GM19240 (cell line): Measurements from ENCODE around the gene RABGEF1.
"Not testable (repeated sequence)": the region's sequence is repeated elsewhere in the genome, so short reads cannot be mapped to it uniquely, and the experiment has no call there.

ENCODE experiments used
- DNase-seq: peaks from one replicate; pipeline ENCODE4 v3.0.0; 2011; ENCODE audit warnings: low spot score; ENCODE audit not compliant: insufficient read length

The RABGEF1 gene

DNA sequence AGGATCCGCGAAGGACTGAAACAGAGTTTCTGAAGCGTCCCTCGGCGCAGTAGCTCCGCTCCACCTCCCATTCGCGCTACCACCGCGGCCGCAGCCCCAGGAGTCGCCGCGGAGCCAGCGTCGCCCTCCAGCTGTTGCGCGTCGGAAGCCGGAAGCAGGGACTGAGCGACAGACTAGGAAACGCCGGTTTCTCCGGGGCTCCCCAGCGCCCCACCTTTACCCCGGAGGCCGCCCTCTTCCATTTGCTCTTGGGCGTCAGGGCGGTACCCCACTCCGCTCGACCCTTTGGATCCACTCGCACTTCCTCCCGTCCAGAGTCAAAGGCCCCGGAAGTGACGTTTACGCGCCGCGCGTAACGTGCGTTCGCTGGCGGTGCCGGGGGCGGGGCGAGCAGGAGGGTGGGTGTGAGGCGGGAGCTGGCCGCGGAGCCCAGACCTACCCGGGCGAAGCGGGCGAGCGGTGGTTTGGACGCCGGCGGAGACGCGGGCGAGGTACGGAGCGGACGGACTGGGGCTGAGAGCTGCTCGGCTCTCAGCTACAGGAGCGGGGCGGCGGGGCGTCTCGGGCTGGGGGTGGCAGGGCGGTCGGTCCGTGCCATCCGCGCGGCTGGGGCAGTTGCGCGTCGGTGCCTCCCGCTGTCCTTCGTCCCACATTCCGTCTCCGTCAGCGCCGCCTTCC, at the start of gene RABGEF1:
Gene RABGEF1, plus strand, starts transcription at position 432 of the 678 bp plus-strand sequence. CDS start 31,167 bp downstream, outside the sequence.
- DNase-seq = peak; percentile 87

DNA sequence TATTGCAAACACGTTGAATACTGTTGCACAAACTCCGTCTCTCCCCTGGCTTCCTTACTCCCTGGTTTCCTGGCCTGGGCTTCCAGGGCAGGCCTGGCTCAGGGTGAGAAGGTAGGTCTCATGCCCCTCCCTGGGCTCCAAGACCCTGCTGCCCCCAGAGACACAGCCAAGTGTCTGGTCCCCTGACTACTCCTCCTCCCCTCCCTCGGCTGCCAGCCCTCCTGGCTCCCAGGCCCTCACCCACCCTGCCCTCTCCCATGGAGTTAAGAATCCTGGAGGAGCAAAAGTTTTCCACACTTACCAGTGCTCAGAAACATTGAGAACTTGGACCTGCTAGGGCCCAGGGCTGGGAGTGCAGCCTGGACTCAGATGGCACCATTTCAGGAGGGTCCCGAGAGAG, 47.2 kb upstream of the RABGEF1 start:
- no peak for DNase-seq

DNA sequence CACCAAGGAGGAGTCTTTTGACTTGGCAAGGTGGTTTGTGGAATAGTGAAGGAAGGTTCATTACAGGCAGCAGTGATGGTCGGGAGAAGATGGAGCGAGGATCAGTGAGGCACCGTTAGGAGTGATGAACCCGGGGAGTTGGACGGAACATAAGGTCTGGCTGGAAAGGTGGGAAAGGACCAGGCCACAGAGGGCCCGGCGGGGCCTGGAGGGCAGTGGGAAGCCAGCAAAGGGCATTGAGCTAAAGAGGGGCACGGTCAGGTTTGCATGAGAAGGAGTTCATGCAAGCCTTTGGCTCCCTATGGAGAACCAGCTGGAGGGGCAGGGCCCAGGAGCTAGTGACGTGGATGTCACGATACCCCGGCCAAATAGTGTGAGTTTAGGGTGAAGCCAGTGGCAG, 46.2 kb upstream of the RABGEF1 start:
- DNase-seq = no peak

DNA sequence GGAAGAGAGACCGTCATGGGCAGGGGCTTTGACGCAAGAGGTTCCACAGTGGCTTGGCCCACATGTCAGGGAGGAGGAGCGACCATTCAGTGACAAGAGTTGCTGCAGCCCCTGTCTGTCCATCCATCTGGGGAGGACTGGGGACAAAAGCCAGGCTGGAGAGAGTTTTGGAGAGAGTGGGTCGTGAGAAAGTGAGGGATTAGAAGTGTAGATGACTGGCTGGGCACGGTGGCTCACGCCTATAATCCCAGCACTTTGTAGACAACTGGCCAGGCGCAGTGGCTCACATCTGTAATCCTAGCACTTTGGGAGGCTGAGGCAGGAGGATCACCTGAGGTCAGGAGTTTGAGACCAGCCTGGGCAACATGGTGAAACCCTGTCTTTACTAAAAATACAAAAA, 45.1 kb upstream of the RABGEF1 start:
- not testable (repeated sequence) for DNase-seq

DNA sequence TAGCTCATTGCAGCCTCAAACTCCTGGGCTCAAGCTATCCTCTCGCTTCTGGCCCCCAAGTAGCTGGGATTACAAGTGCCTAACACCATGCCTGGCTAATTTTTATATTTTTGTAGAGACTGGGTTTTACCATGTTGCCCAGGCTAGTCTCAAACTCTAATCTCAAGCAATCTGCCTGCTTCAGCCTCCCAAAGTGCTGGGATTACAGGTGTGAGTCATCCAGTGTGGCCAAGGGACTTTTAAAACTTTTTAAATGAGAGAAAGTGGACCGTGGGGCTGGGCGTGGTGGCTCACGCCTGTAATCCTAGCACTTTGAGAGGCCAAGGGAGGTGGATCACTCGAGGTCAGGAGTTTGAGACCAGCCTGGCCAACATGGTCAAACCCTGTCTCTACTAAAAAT, 44.4 kb upstream of the RABGEF1 start:
- DNase-seq = not testable (repeated sequence)

DNA sequence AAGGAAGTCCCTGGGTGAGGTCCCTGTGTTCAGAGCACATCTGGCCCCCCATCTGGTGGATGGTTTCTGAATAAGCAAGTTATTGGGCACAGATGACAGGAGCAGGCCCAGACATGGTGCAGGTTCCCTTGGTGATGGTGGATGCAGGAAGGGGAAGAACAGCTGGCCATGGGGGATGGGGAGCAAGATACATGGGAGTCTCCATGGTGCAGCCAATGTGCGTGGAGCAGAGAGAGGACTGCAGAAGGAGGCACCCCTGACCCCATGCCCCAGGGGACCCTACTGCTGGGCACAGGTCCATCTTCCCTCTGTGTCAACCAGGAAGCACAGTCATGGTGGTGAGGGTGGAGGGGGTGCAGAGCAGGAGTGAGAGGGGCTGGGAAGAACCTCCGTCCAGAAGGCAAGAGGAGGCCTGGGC, 43.8 kb upstream of the RABGEF1 start:
- no peak for DNase-seq

DNA sequence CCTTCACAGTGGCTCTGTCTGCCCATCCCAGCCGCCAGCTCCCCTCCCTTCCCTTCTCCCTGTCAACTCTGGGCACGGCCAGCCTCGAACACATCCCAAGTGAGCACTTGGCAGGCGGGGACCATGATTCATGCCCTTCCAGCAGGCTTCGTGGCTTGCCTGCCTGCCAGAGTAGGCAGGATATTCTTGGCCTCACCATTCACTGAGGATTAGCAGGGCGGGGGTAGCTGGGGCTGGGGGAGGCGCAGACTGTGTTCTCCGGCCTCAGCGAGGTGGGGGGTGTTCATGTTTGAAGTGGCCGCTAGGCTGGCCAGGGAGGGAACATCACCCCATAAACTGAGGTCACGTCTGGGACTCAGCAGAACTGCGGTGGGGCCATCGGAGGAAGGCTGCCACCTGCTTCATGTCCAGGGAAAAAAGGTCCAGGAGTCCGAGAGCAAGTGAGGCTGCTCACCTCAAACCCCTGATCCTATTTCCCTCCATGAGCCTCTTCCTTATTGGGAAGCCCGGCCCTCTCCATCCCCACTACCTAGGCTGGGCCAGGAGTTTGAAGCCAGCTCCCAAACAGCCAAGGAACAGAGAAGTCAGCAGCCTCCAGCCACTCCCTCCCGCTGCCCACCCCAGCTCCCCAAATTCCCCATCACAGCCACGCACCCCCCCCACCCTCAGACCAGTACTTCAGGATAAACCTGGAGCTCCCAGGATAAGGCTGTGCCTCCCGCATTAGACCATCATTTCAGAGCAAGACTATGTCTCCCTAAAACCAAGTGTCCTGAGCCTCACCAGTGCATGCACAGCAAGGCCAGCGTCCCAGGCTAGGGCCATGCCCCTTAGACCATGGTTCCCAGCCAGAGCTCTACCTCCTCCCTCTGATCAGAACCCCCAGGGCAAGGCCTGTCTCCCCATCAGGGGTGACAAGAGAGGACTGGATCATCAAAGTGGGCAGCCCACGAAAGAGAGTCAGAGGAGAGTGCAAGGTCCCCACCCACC, 42.8 kb upstream of the RABGEF1 start:
- DNase-seq = no peak

DNA sequence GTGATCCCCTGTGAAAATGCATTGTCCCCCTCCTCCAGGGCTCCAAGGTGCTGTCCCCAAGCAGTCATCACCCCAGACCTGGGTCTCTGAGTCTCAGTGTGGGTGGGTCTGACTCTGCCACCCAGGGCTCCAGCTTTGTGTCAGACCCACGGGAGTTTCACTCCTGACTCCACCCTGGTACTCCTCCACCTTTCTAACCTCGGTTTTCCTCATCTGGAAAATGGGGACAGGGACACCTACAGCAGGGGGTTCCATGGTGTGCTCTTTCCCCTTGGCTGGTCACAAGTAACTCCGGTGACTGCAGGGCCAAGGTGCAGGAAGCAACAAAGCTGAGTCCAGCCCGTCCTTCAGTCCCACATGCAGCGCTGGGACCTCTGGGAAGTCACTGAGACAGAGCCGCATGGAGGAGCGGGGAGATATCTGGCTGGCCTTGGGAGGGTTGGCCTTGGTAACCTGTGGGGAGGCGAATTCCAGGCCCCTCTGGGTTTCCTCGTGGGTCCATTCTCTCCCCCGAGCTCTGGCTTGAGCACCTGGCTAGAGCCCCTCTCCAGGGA, 41.8 kb upstream of the RABGEF1 start:
- no peak for DNase-seq

DNA sequence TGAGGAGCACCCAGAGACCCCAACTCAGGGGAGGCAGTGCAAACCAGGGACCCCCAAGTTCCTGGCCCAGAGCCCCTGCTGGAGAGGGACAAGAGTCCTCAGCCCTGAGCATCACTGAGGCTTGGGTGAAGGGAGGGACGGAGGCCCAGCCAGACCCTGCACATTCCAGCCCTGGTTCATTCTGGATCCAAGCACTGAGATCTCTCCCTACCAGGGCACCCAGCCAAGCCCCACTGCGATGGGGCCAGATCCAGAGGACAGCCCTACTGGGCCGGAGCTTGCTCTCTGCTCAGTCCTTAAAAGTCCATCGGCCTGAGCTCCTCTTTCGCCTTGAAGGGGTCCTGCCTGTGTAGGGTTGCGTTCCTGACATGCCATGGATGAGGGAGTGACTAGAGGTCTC, 40.5 kb upstream of the RABGEF1 start:
- no peak for DNase-seq

DNA sequence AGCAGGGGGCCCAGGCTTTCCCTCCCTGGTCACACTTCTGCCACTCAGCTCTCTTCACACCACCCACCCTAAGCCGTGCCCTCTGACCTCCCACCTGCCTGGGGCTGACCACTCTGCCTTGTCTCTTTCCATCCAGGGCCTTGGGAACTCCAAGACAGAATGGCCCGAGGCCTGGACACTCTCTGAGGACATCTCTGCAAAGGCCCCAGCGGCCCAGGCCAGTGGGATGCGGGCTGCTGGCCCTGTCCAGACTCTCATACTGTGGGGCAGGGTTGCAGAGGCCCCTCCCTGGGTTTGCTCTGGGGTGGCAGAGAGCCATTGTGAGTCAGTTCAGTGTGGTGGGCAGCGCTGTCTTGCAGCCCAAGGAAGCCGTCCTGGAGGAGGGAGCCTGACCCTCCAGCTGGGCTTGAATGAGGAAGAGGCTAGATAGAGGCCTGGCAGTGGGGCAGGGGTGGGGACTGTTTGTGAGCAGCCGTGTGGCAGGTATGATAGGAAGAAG, 39.9 kb upstream of the RABGEF1 start:
- no peak for DNase-seq

DNA sequence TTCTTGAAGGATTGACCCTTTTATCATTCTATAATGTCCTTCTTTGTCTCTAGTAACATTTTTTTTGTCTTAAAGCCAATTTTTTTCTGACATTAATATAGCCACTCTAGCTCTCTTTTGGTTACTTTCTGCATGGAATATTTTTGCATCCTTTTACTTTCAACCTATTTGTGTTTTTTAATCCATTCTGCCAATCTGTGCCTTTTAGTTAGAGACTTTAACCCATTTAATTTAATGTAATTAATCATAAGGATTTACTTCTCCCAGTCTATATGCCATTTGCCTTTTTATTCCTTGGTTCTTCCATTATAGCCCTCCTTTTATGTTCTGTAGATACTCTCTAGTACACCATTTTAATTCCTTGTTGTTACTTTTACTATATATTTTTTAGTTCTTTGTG, 32.7 kb upstream of the RABGEF1 start:
- no peak for DNase-seq

DNA sequence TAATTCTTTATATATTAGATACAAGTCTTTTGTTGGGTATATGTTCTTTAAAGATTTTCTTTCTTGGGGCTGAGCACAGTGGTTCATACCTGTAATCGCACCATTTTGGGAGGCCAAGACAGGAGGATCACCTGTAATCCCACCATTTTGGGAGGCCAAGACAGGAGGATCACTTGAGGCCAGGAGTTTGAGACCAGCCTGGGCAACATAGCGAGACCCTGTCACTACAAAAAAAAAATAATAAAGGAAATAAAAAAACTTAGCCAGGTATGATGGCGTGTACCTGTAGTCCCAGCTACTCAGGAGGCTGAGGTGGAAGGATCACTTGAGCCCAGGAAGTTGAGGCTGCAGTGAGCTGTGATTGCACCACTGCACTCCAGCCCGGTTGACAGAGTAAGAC, 29.8 kb upstream of the RABGEF1 start:
- DNase-seq = not testable (repeated sequence)

DNA sequence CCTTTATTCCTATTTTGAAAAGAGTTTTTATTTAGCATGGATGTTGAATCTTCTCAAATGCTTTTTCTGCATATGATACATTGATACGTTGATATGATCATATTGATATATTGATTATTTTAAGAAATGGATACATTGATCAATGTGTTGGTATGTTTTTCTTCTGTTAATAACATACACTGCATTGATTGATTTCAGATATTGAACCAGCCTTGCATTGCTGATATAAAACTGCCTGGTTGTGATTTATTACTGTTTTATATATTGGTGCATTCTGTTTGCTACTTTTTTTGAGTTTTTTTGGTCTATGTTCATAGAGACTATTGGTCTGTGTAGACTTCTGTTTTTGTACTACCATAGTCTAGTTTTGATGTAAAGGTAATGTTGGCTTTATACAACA, 26.8 kb upstream of the RABGEF1 start:
- DNase-seq = no peak

DNA sequence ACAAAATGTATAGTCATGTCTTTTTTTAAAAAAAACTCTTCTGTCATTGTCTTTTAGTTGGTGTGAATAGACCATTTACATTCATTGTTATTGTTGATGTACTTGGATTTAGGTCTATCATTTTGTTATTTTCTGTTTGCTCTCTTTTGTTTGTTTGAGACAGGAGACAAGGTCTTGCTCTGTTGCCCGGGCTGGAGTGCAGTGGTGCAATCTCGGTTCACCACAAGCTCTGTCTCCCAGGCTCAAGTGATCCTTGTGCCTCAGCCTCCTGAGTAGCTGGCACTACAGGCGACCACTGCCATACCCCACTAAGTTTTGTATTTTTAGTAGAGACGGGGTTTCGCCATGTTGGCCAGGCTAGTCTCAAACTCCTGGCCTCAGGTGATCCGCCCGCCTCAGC, 23.9 kb upstream of the RABGEF1 start:
- DNase-seq = not testable (repeated sequence)

DNA sequence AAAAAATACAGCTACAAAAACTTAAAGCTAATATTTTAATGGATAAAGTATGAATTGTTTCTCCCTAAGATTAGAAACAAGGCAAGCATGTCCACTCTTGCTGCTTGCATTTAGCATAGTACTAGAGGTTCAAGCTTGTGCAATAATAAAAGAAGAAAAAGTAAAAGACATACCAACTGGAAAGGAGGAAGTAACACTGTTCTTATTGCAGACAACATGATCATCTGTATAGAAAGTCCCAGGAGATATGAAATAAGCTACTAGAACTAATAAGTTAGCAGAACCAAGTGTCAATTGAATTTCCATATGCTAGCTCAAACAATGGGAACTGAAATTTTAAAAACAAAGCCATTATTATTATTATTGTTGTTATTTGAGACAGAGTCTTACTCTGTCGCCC, 20.0 kb upstream of the RABGEF1 start:
- no peak for DNase-seq

DNA sequence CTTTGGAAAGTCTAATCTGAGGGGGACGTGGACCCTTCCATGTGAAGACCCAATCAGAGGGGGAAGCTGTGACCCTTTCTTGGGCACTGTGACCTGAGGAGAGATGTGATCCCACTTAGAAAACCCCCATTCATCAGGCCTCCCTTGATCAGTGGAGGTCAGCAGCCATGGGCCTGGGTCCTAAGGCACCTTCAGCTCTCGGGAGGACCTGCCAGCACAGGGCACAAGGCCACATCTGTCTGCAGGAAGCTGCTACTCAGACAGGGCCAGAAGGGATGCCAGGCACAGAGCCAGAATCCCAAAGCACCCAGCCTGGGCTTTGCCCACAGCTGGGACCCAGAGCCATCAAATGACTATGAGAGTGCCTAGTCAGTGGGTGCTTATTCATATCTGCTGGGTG, 14.7 kb upstream of the RABGEF1 start:
- DNase-seq = no peak

DNA sequence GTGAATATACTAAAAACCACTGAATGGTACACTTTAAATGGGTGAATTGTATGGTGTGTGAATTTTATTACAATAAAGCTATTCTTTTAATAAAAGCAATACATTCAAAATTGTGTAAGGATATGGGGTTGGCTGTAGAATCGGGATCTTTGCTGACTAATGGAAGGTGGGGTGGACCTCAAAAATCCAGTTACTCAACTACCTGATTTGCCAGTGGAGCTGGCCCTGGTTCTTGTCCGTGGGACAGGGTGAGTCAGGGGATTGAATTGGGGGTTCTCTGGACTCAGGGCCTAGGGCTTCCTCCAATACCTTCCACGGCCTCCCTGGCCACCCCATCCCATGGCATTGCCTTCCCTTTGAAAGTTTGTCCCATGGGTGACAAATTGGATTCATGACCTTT, 13.5 kb upstream of the RABGEF1 start:
- no peak for DNase-seq

DNA sequence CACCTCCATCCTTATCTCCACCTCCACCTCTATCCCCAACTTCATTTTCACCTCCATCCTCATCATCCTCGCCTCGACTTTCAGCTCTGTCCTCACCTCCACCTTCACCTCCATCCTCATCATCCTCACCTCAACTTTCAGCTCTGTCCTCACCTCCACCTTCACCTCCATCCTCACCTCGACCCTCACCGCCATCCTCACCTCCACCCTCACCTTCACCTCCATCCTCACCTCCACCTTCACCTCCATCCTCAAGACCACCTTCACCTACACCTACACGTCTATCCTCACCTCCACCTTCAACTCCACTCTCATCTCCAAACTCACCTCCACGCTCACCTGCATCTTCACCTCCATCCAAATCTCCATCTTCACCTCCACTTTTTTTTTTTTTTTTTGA, 12.0 kb upstream of the RABGEF1 start:
- no peak for DNase-seq

DNA sequence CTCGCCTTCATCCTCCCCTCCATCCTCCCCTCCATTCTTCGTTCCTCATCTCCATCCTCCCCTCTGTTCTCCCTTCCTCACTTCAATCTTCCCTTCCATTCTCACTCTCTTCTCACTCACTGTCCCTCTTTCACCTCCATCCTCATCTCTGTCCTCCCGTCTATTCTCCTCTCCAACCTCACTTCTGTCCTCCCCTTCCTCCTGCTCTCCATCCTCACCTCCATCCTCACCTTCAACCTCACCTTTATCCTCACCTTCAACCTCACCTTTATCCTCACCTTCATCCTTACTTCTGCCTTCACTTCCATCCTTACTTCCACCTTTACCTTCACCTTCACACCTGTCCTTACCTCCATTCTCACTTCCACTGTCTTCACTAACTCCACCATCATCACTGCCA, 11.3 kb upstream of the RABGEF1 start:
- no peak for DNase-seq

DNA sequence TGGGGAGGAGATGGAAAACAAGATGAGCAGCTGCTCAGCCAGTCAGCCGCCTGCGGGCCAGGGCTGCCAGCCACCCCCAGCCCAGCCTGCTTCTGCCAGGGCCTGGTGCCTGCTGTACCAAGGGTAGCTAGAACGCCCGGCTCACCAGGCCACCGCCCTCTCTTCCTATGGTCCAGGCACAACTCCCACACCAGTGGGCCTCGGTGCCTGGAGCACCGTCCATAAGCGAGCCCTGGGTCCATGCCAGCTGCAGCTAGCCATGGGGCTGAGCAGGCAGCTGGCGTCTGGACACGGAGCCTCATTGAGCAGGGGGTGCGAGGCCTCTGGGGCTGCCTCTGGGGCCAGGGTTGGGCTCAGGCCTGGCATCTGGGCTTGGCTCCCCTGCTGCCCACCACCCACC, 8.5 kb upstream of the RABGEF1 start:
- no peak for DNase-seq

DNA sequence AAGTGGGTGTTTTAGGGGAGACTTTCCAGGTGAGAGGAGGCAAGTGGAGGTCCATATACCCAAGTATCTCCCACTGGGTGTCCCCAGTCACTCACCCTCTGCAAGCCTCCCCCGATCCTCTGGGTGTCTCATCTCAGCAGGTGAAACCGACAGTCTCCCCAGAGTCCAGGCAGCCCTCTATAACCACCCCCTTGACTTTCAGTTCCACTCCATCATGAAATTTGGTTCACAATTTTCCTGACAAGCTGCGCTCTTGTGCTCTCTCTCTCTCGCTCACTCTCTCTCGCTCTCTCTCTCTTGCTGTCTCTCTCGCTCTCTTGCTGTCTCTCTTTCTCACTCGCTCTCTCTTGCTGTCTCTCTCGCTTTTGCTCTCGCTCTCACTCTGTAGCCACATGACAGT, 8.1 kb upstream of the RABGEF1 start:
- DNase-seq = no peak

DNA sequence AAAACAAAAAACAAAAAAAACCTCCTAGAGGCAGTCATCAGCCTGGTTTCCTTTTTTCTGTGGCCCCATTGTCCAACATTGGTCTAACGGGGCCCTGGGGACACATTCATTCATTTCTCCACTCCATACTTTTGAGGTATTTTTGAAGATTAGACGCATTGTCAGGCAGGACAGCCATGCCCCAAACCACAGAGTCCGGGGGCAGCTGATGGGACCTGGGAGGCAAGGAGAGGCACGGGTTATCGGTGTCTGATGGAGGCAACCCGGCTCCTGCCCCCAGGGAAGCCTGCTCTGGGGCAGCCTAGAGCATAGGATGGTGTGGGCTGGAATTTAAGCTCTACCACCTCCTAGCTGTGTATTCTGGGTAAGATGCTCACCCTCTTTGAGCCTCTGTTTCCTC, 6.5 kb upstream of the RABGEF1 start:
- DNase-seq = no peak
